OCI-LY3 (cell line): ENCODE results near the gene DIO1.
A peak's percentile ranks its signal among the peaks of the same experiment; 100 is the strongest.

Source experiments
- H2AFZ ChIP-seq: fragments of 200-600, 300-600 bp; shearing (Covaris generic); 2 replicates; pipeline ENCODE4 v1.6.0; 2014; ENCODE audit warnings: antibody characterized with exemption, low read depth, low read length
- H3K27ac ChIP-seq: fragments of 200-600, 300-600 bp; sonication (generic); 2 replicates; pipeline ENCODE4 v1.5.1; 2014; ENCODE audit warnings: mild to moderate bottlenecking, low read length, moderate library complexity, mixed read lengths
- H3K27me3 ChIP-seq: fragments of 200-600, 300-600 bp; sonication (generic); 2 replicates; pipeline ENCODE4 v1.6.1; 2014; ENCODE audit warnings: low read depth, low read length, mixed read lengths
- H3K36me3 ChIP-seq: fragments of 200-600, 300-600 bp; sonication (generic); replicated peaks from 2 replicates; pipeline ENCODE3; 2014; ENCODE audit warnings: low read depth, low read length, mixed read lengths
- H3K4me1 ChIP-seq: fragments of 300-600, 200-600 bp; sonication (generic); 2 replicates; pipeline ENCODE4 v1.6.1; 2014; ENCODE audit warnings: low read length, mixed read lengths
- H3K4me2 ChIP-seq: fragments of 200-600, 300-600 bp; sonication (generic); 2 replicates; pipeline ENCODE4 v1.6.1; 2014; ENCODE audit warnings: low read length, mixed read lengths
- H3K4me3 ChIP-seq: fragments of 300-600, 200-600 bp; sonication (generic); 2 replicates; pipeline ENCODE4 v1.5.1; 2014; ENCODE audit warnings: antibody characterized with exemption, mild to moderate bottlenecking, low read length, moderate library complexity
- H3K79me2 ChIP-seq: fragments of 300-600, 200-600 bp; shearing (Covaris generic); 2 replicates; pipeline ENCODE4 v1.6.1; 2014; ENCODE audit warnings: mild to moderate bottlenecking, low read length, mixed read lengths
- H3K9ac ChIP-seq: fragments of 300-600, 200-600 bp; shearing (Covaris generic); 2 replicates; pipeline ENCODE4 v1.6.0; 2014; ENCODE audit warnings: mild to moderate bottlenecking, low read length, moderate library complexity
- H3K9me3 ChIP-seq: fragments of 200-600, 300-600 bp; shearing (Covaris generic); 2 replicates; pipeline ENCODE4 v1.6.1; 2014; ENCODE audit warnings: low read length, mixed read lengths; ENCODE audit not compliant: insufficient read depth
- H4K20me1 ChIP-seq: fragments of 200-600, 300-600 bp; sonication (generic); 2 replicates; pipeline ENCODE4 v1.6.1; 2016; ENCODE audit warnings: low read length, mixed read lengths; ENCODE audit not compliant: insufficient read depth
- EZH2phosphoT487 ChIP-seq: fragments of 200-600 bp; shearing (Covaris generic); IDR thresholded peaks from 2 replicates; pipeline ENCODE4 v1.6.1; 2018; ENCODE audit warnings: antibody characterized with exemption, mixed run types, low read depth
- TF ChIP-seq, protein P1 (sequence below): fragments of 200-600, 300-600 bp; sonication (generic); IDR thresholded peaks from 2 replicates; pipeline ENCODE4 v1.5.1; 2014; ENCODE audit warnings: antibody characterized with exemption, low read length, low read depth

DIO1 gene

DNA sequence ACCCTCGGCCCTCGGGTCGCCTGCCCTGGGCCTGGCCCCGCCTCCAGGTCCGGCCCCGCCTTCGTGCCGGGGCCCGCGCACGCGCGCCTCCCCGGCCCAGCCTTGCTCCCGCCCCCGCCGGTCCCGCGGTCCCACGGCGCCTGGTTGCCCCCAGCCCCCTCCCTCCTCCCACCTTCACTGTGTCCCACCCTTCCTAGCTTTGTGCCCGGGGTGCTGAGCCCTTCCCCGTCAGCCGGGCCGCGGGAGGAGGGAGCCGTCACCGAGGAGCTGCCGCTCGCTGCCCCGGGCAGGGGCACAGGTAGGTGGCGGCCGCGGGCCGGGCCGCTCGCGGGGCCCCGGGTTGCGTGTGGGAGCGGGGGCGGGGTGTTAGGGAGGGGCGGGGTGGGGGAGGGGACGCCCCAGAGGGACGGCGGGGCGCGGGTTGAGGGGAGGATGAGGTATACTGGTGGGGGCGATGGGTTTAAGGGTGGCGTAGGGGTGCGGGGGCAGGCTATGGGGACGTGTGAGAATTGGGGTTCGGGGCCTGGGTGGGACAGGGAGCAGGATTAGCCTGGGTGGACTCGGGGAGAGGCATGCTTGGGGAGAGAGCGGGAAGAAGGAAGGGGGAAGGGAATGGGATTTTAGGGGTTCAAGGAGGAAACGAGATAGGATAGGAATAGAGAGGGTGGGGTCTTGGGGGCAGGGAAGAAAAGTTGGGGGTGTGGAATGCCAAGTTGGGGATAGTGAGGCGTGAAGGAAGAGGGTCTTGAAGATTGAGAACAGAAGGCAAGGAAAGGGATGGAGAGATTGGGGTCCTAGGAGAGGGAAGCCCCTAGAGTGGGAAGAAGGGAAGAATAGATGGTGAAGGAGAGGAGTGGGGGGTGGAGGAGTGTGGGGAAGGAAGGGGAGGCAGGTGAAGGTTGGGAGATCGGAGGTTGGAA, 52.5 kb downstream of the DIO1 start, which contains the start of gene LRRC42:
Gene LRRC42, plus strand, starts transcription at position 99 of the 920 bp plus-strand sequence. CDS start 5,650 bp downstream, outside the sequence.
- H3K27ac ChIP-seq = peak within 1 kb of the TSS; percentile 60
- H4K20me1 ChIP-seq = no peaks in the 10 kb centered on the region
- peaks cover 18% of the 10 kb centered on the region for H3K4me1 ChIP-seq
- H3K9ac ChIP-seq = peak within 1 kb of the TSS; percentile 90
- no peak for TF ChIP-seq EZH2phosphoT487
- TF ChIP-seq, protein P1, sequence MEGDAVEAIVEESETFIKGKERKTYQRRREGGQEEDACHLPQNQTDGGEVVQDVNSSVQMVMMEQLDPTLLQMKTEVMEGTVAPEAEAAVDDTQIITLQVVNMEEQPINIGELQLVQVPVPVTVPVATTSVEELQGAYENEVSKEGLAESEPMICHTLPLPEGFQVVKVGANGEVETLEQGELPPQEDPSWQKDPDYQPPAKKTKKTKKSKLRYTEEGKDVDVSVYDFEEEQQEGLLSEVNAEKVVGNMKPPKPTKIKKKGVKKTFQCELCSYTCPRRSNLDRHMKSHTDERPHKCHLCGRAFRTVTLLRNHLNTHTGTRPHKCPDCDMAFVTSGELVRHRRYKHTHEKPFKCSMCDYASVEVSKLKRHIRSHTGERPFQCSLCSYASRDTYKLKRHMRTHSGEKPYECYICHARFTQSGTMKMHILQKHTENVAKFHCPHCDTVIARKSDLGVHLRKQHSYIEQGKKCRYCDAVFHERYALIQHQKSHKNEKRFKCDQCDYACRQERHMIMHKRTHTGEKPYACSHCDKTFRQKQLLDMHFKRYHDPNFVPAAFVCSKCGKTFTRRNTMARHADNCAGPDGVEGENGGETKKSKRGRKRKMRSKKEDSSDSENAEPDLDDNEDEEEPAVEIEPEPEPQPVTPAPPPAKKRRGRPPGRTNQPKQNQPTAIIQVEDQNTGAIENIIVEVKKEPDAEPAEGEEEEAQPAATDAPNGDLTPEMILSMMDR = no peak
- no peaks in the 10 kb centered on the region for H3K9me3 ChIP-seq
- H3K79me2 ChIP-seq = peaks cover 29% of the 10 kb centered on the region
- peak within 1 kb of the TSS; percentile 86 for H3K4me3 ChIP-seq
- peak within 1 kb of the TSS; percentile 99 for H3K4me2 ChIP-seq
- no peaks in the 10 kb centered on the region for H3K27me3 ChIP-seq
- no peaks in the 10 kb centered on the region for H3K36me3 ChIP-seq
- peak within 1 kb of the TSS; percentile 56; the same call in 1 of the 2 replicates for H2AFZ ChIP-seq

DNA sequence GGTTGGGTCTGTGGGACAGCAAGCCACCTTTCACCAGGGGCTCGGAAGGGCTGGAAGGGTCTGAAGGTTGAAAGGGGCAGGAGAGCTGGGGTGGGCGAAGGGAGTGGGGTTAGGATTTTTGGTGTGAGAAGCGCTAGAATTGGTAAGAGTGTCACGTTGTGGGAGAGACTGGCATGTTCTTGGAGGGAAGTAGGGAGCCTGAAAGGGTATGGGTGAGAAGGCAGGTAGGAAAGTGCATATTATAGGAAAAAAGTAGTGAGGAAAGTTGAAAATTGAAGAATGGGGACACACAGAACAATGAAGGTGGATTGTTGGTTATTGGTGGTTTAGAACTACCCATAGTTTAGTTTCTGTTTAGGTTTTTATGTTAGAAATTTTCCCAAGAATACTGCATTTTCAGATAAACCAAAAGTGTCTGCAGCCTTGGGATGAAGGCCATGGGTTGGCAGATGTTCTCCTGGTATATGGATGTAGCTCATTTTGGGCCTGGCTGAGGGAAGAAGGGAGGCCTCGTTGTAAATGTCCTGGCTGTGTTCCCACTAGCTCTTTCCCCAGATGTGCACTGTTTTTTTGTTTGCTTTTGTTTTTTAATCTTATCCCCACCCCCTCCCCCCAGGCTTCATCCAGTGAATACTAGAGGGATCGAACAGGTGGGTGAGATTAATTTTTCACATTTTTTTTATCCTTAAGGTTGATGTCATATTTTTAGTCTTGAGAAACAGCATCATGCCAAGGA, 53.4 kb downstream of the DIO1 start:
- no peaks in the 10 kb centered on the region for H3K36me3 ChIP-seq
- H2AFZ ChIP-seq = no peak overlapping the region
- H4K20me1 ChIP-seq = no peaks in the 10 kb centered on the region
- peak overlapping the region; percentile 91 for H3K4me2 ChIP-seq
- H3K4me3 ChIP-seq = peak overlapping the region; percentile 86
- peak overlapping the region; percentile 73 for H3K9ac ChIP-seq
- H3K79me2 ChIP-seq = peaks cover 29% of the 10 kb centered on the region
- no peaks in the 10 kb centered on the region for H3K9me3 ChIP-seq
- H3K27ac ChIP-seq = no peak overlapping the region
- H3K4me1 ChIP-seq = peaks cover 18% of the 10 kb centered on the region
- TF ChIP-seq, protein P1 = no peak
- TF ChIP-seq EZH2phosphoT487 = no peak
- H3K27me3 ChIP-seq = no peaks in the 10 kb centered on the region

DNA sequence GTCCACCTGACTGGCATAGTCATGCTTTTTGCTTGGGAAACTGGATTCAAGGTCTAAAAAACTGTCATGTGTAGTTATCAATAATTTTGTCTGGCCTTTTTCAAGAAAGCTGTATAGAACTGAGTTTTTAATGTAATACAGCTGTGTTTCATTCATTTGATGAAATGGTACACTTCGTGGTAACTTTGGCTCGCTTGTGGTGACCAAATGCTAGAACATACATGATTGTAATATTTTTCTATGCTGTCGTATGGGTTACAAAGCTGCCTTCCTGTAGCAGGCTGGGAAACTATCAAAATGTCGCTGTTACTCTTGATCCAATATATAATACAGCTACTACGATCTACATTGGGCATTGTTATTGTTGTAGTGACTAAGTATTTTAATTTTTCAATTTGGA, 54.3 kb downstream of the DIO1 start:
- no peak overlapping the region for H3K4me2 ChIP-seq
- no peak overlapping the region for H3K4me3 ChIP-seq
- peaks cover 23% of the 10 kb centered on the region for H3K79me2 ChIP-seq

More for the DNA sequence above, 54.3 kb downstream of the DIO1 start:
- Histone ChIP-seq H3K9me3 (no peaks in the 10 kb centered on the region), H3K36me3 (peaks cover 3% of the 10 kb centered on the region), H3K27me3 (no peaks in the 10 kb centered on the region), H4K20me1 (no peaks in the 10 kb centered on the region), H3K4me1 (peaks cover 18% of the 10 kb centered on the region), H2AFZ (no peak overlapping the region), H3K27ac (no peak overlapping the region), H3K9ac (no peak overlapping the region)
- TF ChIP-seq, protein P1 = no peak
- no peak for TF ChIP-seq EZH2phosphoT487
